Measurements from ENCODE around the gene CCDC127.
"Not testable (repeated sequence)": the region's sequence is repeated elsewhere in the genome, so short reads cannot be mapped to it uniquely, and the experiment has no call there.

- TF ChIP-seq CTCF, POLR2A (IDR thresholded peaks at IDR 0.05): not testable (repeated sequence)
These were observed 48.5 kb upstream of the CCDC127 start for GRCh38 chr5:266311-267026.
